KMS-11 (cell line): Measurements from ENCODE around the gene ARHGAP21.

Source experiments
- H2AFZ ChIP-seq: fragments of 200-600 bp; sonication (generic); 2 replicates; pipeline ENCODE4 v1.6.1; 2016; ENCODE audit warnings: antibody characterized with exemption, mixed run types, low read depth
- H3K27ac ChIP-seq: fragments of 200-600 bp; sonication (generic); 2 replicates; pipeline ENCODE4 v1.6.1; 2016; ENCODE audit warnings: mild to moderate bottlenecking, mixed run types
- H3K27me3 ChIP-seq: fragments of 200-600 bp; sonication (generic); 2 replicates; pipeline ENCODE4 v1.6.1; 2017; ENCODE audit warnings: mild to moderate bottlenecking, low read depth, mixed run types, moderate library complexity; ENCODE audit not compliant: insufficient read depth
- H3K36me3 ChIP-seq: fragments of 200-600 bp; sonication (generic); 2 replicates; pipeline ENCODE4 v1.6.1; 2017; ENCODE audit warnings: mild to moderate bottlenecking, mixed run types; ENCODE audit not compliant: insufficient read depth
- H3K4me1 ChIP-seq: fragments of 200-600 bp; sonication (generic); 2 replicates; pipeline ENCODE4 v1.6.1; 2016; ENCODE audit warnings: mild to moderate bottlenecking, low read depth, mixed run types; ENCODE audit not compliant: poor library complexity, severe bottlenecking
- H3K4me2 ChIP-seq: fragments of 200-600 bp; sonication (generic); 2 replicates; pipeline ENCODE4 v1.7.0; 2016; ENCODE audit warnings: mild to moderate bottlenecking, mixed run types
- H3K4me3 ChIP-seq: fragments of 200-600 bp; sonication (generic); IDR thresholded peaks from 2 replicates; pipeline ENCODE4 v1.6.1; 2017; ENCODE audit warnings: low read depth, low read length, mixed read lengths; ENCODE audit not compliant: insufficient read depth
- H3K79me2 ChIP-seq: fragments of 200-600 bp; sonication (generic); 2 replicates; pipeline ENCODE4 v1.6.1; 2016; ENCODE audit warnings: low read depth, mixed run types; ENCODE audit not compliant: insufficient read depth
- H3K9ac ChIP-seq: fragments of 200-600 bp; sonication (generic); 2 replicates; pipeline ENCODE4 v1.6.1; 2016; ENCODE audit warnings: mild to moderate bottlenecking, mixed run types
- H4K20me1 ChIP-seq: fragments of 200-600 bp; sonication (generic); 2 replicates; pipeline ENCODE4 v1.6.1; 2016; ENCODE audit warnings: mild to moderate bottlenecking, mixed run types; ENCODE audit not compliant: insufficient read depth
- CTCF ChIP-seq: fragments of 200-600 bp; sonication (generic); conservative IDR thresholded peaks from 2 replicates; pipeline ENCODE4 v1.6.1; 2017; ENCODE audit warnings: low read depth, mild to moderate bottlenecking, antibody characterized with exemption, low read length, moderate library complexity, mixed read lengths

ARHGAP21 gene

GRCh38 chr10:24643679-24644209, 79.9 kb downstream of the ARHGAP21 start:
- no peaks in the 10 kb centered on the region; the same call in 1 of the 2 replicates for H4K20me1 ChIP-seq
- H3K27ac ChIP-seq = no peak overlapping the region
- no peaks in the 10 kb centered on the region for H3K79me2 ChIP-seq
- H3K9ac ChIP-seq = no peak overlapping the region
- H3K36me3 ChIP-seq = no peaks in the 10 kb centered on the region
- H3K4me1 ChIP-seq = peaks cover 14% of the 10 kb centered on the region
- H3K4me2 ChIP-seq = no peak overlapping the region
- TF ChIP-seq CTCF = no peak
- no peaks in the 10 kb centered on the region for H3K27me3 ChIP-seq
- no peak overlapping the region for H2AFZ ChIP-seq
- H3K4me3 ChIP-seq = no peak overlapping the region

- Histone ChIP-seq H3K27ac (no peak overlapping the region), H3K9ac (no peak overlapping the region), H3K79me2 (no peaks in the 10 kb centered on the region), H3K27me3 (no peaks in the 10 kb centered on the region), H3K36me3 (no peaks in the 10 kb centered on the region), H3K4me1 (peaks cover 14% of the 10 kb centered on the region), H4K20me1 (no peaks in the 10 kb centered on the region; the same call in 1 of the 2 replicates), H3K4me3 (no peak overlapping the region), H3K4me2 (no peak overlapping the region), H2AFZ (no peak overlapping the region)
- peak; percentile 83 for TF ChIP-seq CTCF
Measured at GRCh38 chr10:24642921-24643678, 80.6 kb downstream of the ARHGAP21 start.

GRCh38 chr10:24639124-24639523, 84.6 kb downstream of the ARHGAP21 start:
- no peak overlapping the region for H3K4me2 ChIP-seq
- H3K79me2 ChIP-seq = no peaks in the 10 kb centered on the region
- no peaks in the 10 kb centered on the region for H3K36me3 ChIP-seq
- no peak overlapping the region for H3K27ac ChIP-seq
- no peak overlapping the region for H3K9ac ChIP-seq
- no peaks in the 10 kb centered on the region for H3K27me3 ChIP-seq
- H3K4me1 ChIP-seq = peaks cover 4% of the 10 kb centered on the region
- no peak for TF ChIP-seq CTCF
- no peak overlapping the region for H3K4me3 ChIP-seq
- H4K20me1 ChIP-seq = no peaks in the 10 kb centered on the region
- no peak overlapping the region for H2AFZ ChIP-seq

GRCh38 chr10:24625778-24626177, 97.9 kb downstream of the ARHGAP21 start:
- Histone ChIP-seq H3K4me1 (no peaks in the 10 kb centered on the region), H3K27me3 (no peaks in the 10 kb centered on the region), H3K9ac (no peak overlapping the region), H3K36me3 (no peaks in the 10 kb centered on the region), H4K20me1 (no peaks in the 10 kb centered on the region), H3K4me2 (no peak overlapping the region), H3K4me3 (no peak overlapping the region), H2AFZ (no peak overlapping the region), H3K27ac (no peak overlapping the region), H3K79me2 (no peaks in the 10 kb centered on the region)
- TF ChIP-seq CTCF = no peak
